OCI-LY1 (cell line): ENCODE measurements around the gene AFF2.

Experiments
- CTCF ChIP-seq: fragments of 200-600 bp; sonication (generic), shearing (Covaris generic); IDR thresholded peaks from 2 replicates; pipeline ENCODE4 v1.5.1; 2017; ENCODE audit warnings: mild to moderate bottlenecking, antibody characterized with exemption, low read length, moderate library complexity, mixed read lengths
- EZH2 ChIP-seq: fragments of 200-600 bp; sonication (generic), shearing (Covaris generic); IDR thresholded peaks from 2 replicates; pipeline ENCODE4 v1.8.0; 2017; ENCODE audit warnings: borderline replicate concordance, mixed run types, mild to moderate bottlenecking, antibody characterized with exemption, low read length, moderate library complexity, mixed read lengths

DNA sequence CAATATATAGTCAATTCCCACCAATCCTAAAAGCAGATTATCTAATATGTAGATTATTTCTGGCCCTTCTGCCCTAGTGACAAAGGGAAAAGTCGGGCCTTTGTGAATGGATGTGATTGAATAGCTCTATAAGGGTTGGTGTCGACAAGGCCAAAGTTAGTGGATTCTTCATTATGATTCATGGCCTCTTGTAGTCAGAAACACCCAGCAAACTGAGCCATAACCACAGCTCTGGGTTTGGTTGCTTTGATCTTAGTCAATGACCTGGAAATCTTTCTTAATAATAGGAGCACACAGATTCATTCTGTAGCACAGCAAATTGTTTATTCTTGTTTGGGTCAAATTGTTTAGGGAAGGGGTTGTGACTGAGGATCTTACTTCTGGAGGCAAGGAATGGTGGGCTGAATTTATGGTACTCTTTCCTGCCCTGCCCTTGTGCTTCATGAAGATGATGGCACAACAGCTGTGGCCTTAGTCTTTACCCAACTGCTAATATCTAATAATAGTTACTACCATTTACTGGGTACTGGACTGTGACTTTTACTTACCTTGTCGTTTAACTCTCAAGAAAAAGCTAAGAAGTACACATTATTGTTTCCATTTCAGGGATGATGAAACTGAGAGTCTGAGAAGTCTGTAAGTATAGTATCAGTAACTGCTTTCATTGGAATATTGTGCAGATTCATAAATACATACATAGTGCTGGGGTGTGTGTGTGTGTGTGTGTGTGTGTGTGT lies 74.0 kb downstream of the AFF2 start:
- no peak for TF ChIP-seq EZH2
- no peak for TF ChIP-seq CTCF
